Cardiac fibroblast (primary cell): Measurements from ENCODE around the gene EME2.

Experiments used
- DNase-seq, 2 donors: peaks; one replicate each; pipeline versions ENCODE4 v3.0.0 to v3.0.0-alpha.2; 2010; ENCODE audit warnings: low read depth in 2 of 2
- H3K4me3 ChIP-seq, 2 donors: replicated peaks in 1 of 2; 1 replicate in 1 of 2; 2 replicates in 1 of 2; pipeline ENCODE4 v1.5.1; 2011; ENCODE audit warnings: low read depth in 2 of 2, low read length in 2 of 2, mild to moderate bottlenecking in 2 of 2, moderate library complexity in 1 of 2
- CTCF ChIP-seq: IDR thresholded peaks from one replicate; pipeline ENCODE4 v1.5.1; 2011; ENCODE audit warnings: low read depth, mild to moderate bottlenecking, low read length, inconsistent platforms

EME2 gene

GRCh38 chr16:1784977-1785845 is 12.6 kb downstream of the EME2 start:
- H3K4me3 ChIP-seq, result no peak overlapping the region
- TF ChIP-seq CTCF, result no peak
- DNase-seq, result no peak

GRCh38 chr16:1785846-1786170 is 13.2 kb downstream of the EME2 start:
- no peak for TF ChIP-seq CTCF
- H3K4me3 ChIP-seq, result no peak overlapping the region

GRCh38 chr16:1786242-1787055 is 13.8 kb downstream of the EME2 start:
- no peak for DNase-seq
- no peak for TF ChIP-seq CTCF
- H3K4me3 ChIP-seq, result no peak overlapping the region

More at GRCh38 chr16:1785846-1786170, 13.2 kb downstream of the EME2 start:
- no peak for DNase-seq

GRCh38 chr16:1787056-1787321 is 14.4 kb downstream of the EME2 start:
- no peak for TF ChIP-seq CTCF
- DNase-seq, result no peak

GRCh38 chr16:1787322-1788094 is 14.9 kb downstream of the EME2 start:
- no peak overlapping the region for H3K4me3 ChIP-seq
- no peak for TF ChIP-seq CTCF
- DNase-seq, result no peak

More at GRCh38 chr16:1787056-1787321, 14.4 kb downstream of the EME2 start:
- no peak overlapping the region for H3K4me3 ChIP-seq

GRCh38 chr16:1788095-1788707 is 15.6 kb downstream of the EME2 start:
- TF ChIP-seq CTCF, result no peak

More at GRCh38 chr16:1788095-1788707, 15.6 kb downstream of the EME2 start:
- no peak for DNase-seq
- no peak overlapping the region for H3K4me3 ChIP-seq
